Activated naive CD8-positive, alpha-beta T cell treated with anti-CD3 and anti-CD28 coated beads, Interleukin-2, amount 50 U/mL, for 16 hours (primary cell): ENCODE data around the gene TASP1.

Experiments
- DNase-seq: peaks from one replicate; pipeline ENCODE4 v3.0.0-alpha.2; 2020; ENCODE audit warnings: low read depth, low spot score

Gene TASP1

GRCh38 chr20:13442986-13443385, 195.7 kb downstream of the TASP1 start:
- DNase-seq, result no peak

DNA sequence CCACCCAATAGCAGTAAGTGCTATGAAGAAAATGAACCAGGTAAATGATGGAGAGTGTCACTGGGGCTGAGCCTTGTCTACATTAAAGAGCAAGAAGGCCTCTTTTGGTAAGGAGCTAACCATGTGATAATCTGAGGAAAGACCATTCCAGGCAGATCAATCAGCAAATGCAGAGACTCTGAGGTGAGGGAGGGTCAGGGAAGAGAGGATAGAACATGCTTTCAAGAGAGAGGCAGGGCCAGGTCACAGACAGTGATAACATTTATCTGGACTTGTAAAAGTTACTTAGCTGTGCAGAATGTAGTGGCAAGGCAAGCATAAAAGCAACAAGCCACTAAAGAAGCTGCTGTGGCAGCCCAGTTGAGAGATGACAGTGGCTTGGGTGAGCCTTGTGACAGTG, 197.3 kb downstream of the TASP1 start:
- no peak for DNase-seq

GRCh38 chr20:13436530-13436929, 202.2 kb downstream of the TASP1 start:
- no peak for DNase-seq

DNA sequence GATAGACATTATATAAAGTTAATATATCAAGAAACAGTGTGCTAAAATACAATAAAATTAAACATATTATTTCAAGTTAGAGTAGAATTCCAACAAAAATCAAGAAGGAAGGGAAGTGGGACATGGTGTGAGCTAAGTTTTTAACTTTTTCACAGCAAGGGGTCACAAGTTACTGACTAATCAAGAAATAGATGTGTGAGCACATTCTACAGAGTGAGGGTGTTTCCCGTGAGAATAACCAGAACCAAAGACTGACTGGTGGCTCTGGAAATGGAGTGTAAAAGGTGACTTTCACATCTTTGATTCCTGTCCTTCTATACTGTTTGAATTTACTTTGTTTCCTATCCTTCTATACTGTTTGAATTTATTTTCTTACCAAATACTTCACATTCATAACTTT, 206.6 kb downstream of the TASP1 start:
- no peak for DNase-seq

- DNase-seq, result no peak
These were observed 208.3 kb downstream of the TASP1 start for GRCh38 chr20:13430346-13431002.

GRCh38 chr20:13428684-13429083, 210.0 kb downstream of the TASP1 start:
- no peak for DNase-seq

- no peak for DNase-seq
These were observed 211.9 kb downstream of the TASP1 start for GRCh38 chr20:13426870-13427269.

GRCh38 chr20:13425381-13426135, 213.2 kb downstream of the TASP1 start:
- DNase-seq, result no peak

GRCh38 chr20:13424174-13424833, 214.4 kb downstream of the TASP1 start:
- DNase-seq, result no peak

DNA sequence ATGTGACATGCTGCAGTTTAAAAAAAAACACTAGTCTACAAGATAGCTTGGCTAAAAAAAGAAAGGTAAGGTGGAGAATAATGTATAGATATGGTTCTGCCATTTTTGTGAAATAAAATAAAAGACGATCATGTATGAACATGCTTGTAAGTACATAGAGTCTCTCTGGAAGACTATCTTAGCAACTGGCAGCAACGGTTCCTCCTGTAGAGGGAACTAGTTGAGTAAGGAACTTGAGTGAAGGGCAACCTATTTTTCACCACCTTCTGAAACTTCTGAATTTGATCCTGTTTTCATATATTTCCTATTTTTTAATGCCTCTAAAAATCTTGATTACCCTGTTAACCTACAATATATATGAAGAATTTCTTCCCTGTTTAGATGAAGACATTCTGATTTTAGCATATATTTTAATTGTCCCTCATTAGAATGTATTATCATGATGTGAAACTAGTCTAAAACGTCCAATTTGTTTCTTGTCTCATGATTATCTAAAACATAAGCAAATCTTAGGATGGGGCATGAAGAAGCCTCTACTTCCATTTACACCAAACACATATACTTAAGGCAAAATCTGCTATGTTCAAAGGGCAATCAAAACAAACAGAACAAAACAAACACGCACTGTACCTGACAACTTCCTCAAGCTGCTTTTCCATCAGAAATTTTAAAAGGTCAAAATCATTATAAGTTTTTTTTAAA, 215.1 kb downstream of the TASP1 start:
- DNase-seq, result no peak

DNA sequence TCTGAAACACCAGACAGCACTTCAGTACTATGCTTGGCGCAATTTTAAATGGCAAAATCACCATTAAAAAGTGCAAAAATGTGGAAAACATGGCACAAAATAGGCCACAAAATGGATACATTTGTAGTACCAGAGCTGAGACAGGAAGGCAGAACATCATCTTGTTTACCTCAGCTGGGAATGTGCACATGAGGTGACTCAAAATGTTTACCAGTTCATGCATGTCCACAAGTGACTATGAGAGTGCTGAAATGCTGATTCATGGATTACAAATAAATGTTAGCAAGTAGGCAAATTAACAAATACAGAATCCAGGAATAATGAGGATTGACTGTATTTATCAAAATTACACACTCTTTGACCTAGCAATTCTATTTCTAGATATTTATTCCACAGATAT, 216.1 kb downstream of the TASP1 start:
- no peak for DNase-seq

GRCh38 chr20:13420625-13421024, 218.1 kb downstream of the TASP1 start:
- no peak for DNase-seq

DNA sequence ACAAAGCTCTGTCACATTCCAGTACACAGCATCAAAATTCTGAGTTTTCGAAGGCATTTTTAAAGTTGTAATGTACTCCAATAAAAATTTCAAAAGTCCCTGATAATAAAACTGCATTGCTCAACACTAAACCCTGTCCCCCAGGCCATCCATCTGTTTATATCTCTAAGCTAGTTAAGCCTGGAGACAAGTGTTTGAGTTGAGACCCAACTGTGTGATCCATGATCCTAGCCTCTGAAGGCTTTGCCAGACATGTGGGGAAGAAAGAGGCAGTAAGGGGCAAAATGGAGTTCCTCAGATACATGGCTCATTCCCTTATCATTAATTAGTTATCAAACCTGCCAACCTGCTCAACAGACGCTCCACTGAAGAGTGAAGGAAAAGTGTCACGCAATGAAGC, 219.3 kb downstream of the TASP1 start:
- DNase-seq, result no peak

- no peak for DNase-seq
These were observed 220.2 kb downstream of the TASP1 start for GRCh38 chr20:13418263-13419229.

GRCh38 chr20:13416531-13416930, 222.2 kb downstream of the TASP1 start:
- no peak for DNase-seq

GRCh38 chr20:13412806-13413445, 225.8 kb downstream of the TASP1 start:
- no peak for DNase-seq

- no peak for DNase-seq
These were observed 234.4 kb downstream of the TASP1 start for GRCh38 chr20:13404293-13404692.

DNA sequence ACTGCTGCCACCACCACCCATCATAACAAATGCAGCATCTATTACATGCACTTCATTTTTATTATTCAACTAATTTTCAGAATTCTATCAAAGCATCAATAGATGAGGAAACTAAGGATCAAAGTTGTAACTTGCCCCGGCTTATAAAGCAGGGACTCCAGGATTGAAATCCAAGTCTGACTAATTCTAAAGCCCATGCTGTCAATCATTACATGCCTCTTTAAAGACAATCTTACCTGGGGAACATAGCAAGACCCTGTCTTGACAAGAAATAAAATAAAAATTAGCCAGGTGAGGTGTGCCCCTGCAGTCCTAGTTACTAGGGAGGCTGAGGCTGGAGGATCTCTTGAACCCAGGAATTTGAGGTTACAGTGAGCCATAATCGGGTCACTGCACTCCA, 235.3 kb downstream of the TASP1 start:
- no peak for DNase-seq

GRCh38 chr20:13402986-13403385, 235.7 kb downstream of the TASP1 start:
- DNase-seq, result no peak

GRCh38 chr20:13402171-13402760, 236.5 kb downstream of the TASP1 start:
- no peak for DNase-seq
